HG02938 (cell line): ENCODE measurements around the gene TRIM37.
A peak's percentile ranks its signal among the peaks of the same experiment; 100 is the strongest.
"Not testable (repeated sequence)": the region's sequence is repeated elsewhere in the genome, so short reads cannot be mapped to it uniquely, and the experiment has no call there.

Experiments used
- ATAC-seq: cut with Tn5 transposase; IDR thresholded peaks from one replicate; pipeline ENCODE4 v1.9.1; 2021; ENCODE audit warnings: mild to moderate bottlenecking, moderate library complexity; ENCODE audit not compliant: unreplicated experiment

TRIM37 gene

GRCh38 chr17:59106463-59107305, at the start of gene TRIM37:
Gene TRIM37, minus strand, starts transcription at chr17:59106880. Its CDS starts 419 bp downstream, at chr17:59106461.
- ATAC-seq = peak; percentile 88

- peak; percentile 85 for ATAC-seq
These were observed 48.9 kb upstream of the TRIM37 start, which contains the start of gene PRR11 for GRCh38 chr17:59155439-59156177. Gene PRR11, plus strand, starts transcription at chr17:59155746. Its CDS starts 14,007 bp downstream, at chr17:59169753.

GRCh38 chr17:59154721-59155438, 48.2 kb upstream of the TRIM37 start, which contains the start of gene SKA2:
Gene SKA2, minus strand, starts transcription at chr17:59155186. Its CDS starts 23 bp downstream, at chr17:59155163.
- peak; percentile 78 for ATAC-seq

GRCh38 chr17:59154292-59154720, 47.6 kb upstream of the TRIM37 start:
- ATAC-seq = no peak

GRCh38 chr17:59152925-59153324, 46.2 kb upstream of the TRIM37 start:
- no peak for ATAC-seq

GRCh38 chr17:59151591-59151990, 44.9 kb upstream of the TRIM37 start:
- ATAC-seq = no peak

- ATAC-seq = no peak
These were observed 44.3 kb upstream of the TRIM37 start for GRCh38 chr17:59151006-59151405.

- no peak for ATAC-seq
These were observed 43.3 kb upstream of the TRIM37 start for GRCh38 chr17:59149841-59150511.

- no peak for ATAC-seq
These were observed 42.4 kb upstream of the TRIM37 start for GRCh38 chr17:59149051-59149450.

GRCh38 chr17:59145571-59146096, 39.0 kb upstream of the TRIM37 start:
- no peak for ATAC-seq

GRCh38 chr17:59141860-59142259, 35.2 kb upstream of the TRIM37 start:
- no peak for ATAC-seq

- no peak for ATAC-seq
These were observed 33.3 kb upstream of the TRIM37 start for GRCh38 chr17:59139939-59140338.

- not testable (repeated sequence) for ATAC-seq
These were observed 31.7 kb upstream of the TRIM37 start for GRCh38 chr17:59138339-59138738.

- no peak for ATAC-seq
These were observed 24.5 kb upstream of the TRIM37 start for GRCh38 chr17:59131131-59131530.

- no peak for ATAC-seq
These were observed 23.1 kb upstream of the TRIM37 start for GRCh38 chr17:59129814-59130213.

- ATAC-seq = no peak
These were observed 20.2 kb upstream of the TRIM37 start for GRCh38 chr17:59126809-59127417.

- no peak for ATAC-seq
These were observed 18.0 kb upstream of the TRIM37 start for GRCh38 chr17:59124665-59125064.

GRCh38 chr17:59121901-59122480, 15.3 kb upstream of the TRIM37 start:
- ATAC-seq = no peak

GRCh38 chr17:59115474-59115873, 8.8 kb upstream of the TRIM37 start:
- ATAC-seq = no peak
